ENCODE results near the gene CD44. TPM values are rescaled to one million over a fixed set of nuclear protein-coding genes. Genes with fewer than 3 reads are reported as not detected.

CD44 gene
- total RNA-seq, 1 experiment from 2014 or later = 6.1 TPM

GRCh38 chr11:35105319-35106079 is 33.5 kb upstream of the CD44 start:
- TF ChIP-seq CTCF (conservative IDR thresholded peaks at IDR 0.05) = no peak
- H2BK15ac ChIP-seq (ENCODE audit: low read depth, low read length) = no peak overlapping the region
- DNase-seq = no peak

More at GRCh38 chr11:35105319-35106079, 33.5 kb upstream of the CD44 start:
- H3K4me1 ChIP-seq (ENCODE audit: insufficient read depth, low read length) = no peaks in the 10 kb centered on the region
- no peak overlapping the region for H3K23ac ChIP-seq (ENCODE audit: insufficient read length, low read depth, low read length)
- H4K91ac ChIP-seq (ENCODE audit: insufficient read length, low read depth, low read length) = no peak overlapping the region
- no peak overlapping the region for H3K14ac ChIP-seq (ENCODE audit: insufficient read depth, low read length)
- H2BK12ac ChIP-seq (ENCODE audit: insufficient read length, low read depth, low read length) = no peak overlapping the region
- peaks cover 5% of the 10 kb centered on the region in 2 experiments; a peak in 3 of 5 replicates for H3K9me3 Mint-ChIP-seq
- H3K79me1 ChIP-seq (ENCODE audit: insufficient read depth, low read depth, low read length, poor library complexity, severe bottlenecking) = no peaks in the 10 kb centered on the region
- H3K9ac ChIP-seq (ENCODE audit: extremely low read depth, insufficient read length, low read length) = no peak overlapping the region
- H3K18ac ChIP-seq (ENCODE audit: insufficient read length, low read depth, low read length) = no peak overlapping the region
- H3K56ac ChIP-seq (ENCODE audit: insufficient read length, low read depth, low read length) = no peak overlapping the region
- H2AK5ac ChIP-seq (ENCODE audit: insufficient read length, low read length) = no peak overlapping the region
- no peak overlapping the region for H4K8ac ChIP-seq (replicated peaks; ENCODE audit: insufficient read length, low read depth, low read length)
- no peak overlapping the region for H4K5ac ChIP-seq (ENCODE audit: insufficient read length, low read depth, low read length)
- H3K79me2 ChIP-seq (ENCODE audit: insufficient read depth, low read length) = no peaks in the 10 kb centered on the region
- no peak overlapping the region for H2AFZ ChIP-seq (ENCODE audit: low read length)
- H3K4me2 ChIP-seq (ENCODE audit: insufficient read depth, insufficient read length, low read length) = no peak overlapping the region
- H3K9me3 ChIP-seq (ENCODE audit: control insufficient read depth, low read depth, low read length) = no peaks in the 10 kb centered on the region
- H4K20me1 ChIP-seq (ENCODE audit: control insufficient read depth, insufficient read depth, insufficient read length) = no peaks in the 10 kb centered on the region
- no peaks in the 10 kb centered on the region for H3K23me2 ChIP-seq (ENCODE audit: insufficient read length, low read depth, low read length, poor library complexity, severe bottlenecking)
- H3K27ac Mint-ChIP-seq = no peak overlapping the region
- no peak overlapping the region for H2BK20ac ChIP-seq (ENCODE audit: low read depth, low read length, poor library complexity, severe bottlenecking)
- H3K4me3 Mint-ChIP-seq = no peak overlapping the region
- H2BK120ac ChIP-seq (ENCODE audit: low read depth, low read length, poor library complexity, severe bottlenecking) = no peak overlapping the region
- H3K27me3 Mint-ChIP-seq (ENCODE audit: low read depth) = peaks cover 1% of the 10 kb centered on the region
- no peak overlapping the region for H3K27ac ChIP-seq (ENCODE audit: insufficient read length, low read depth, low read length)
- no peak overlapping the region for H3K4ac ChIP-seq (ENCODE audit: low read depth, low read length)
- H3K27me3 ChIP-seq (ENCODE audit: insufficient read depth, low read length) = no peaks in the 10 kb centered on the region
- H2BK5ac ChIP-seq (ENCODE audit: insufficient read length, low read length) = no peak overlapping the region
- H3T11ph ChIP-seq (ENCODE audit: low read length) = no peak overlapping the region
- peaks cover 2 to 7% (median 4%) of the 10 kb centered on the region in 3 experiments; a peak in 3 of 7 replicates for H3K36me3 Mint-ChIP-seq (ENCODE audit: insufficient read depth in 1 of 3, low read depth in 3 of 3)
- no peaks in the 10 kb centered on the region; a peak in 1 of 4 replicates for H3K4me1 Mint-ChIP-seq
